Stimulated activated CD4-positive, alpha-beta T cell treated with anti-CD3 and anti-CD28 coated beads, Interleukin-1b, Interleukin-23, amount 100 ng/mL, for 48 hours (primary cell): ENCODE data around the gene FNDC3A.
"Not testable (repeated sequence)": the region's sequence is repeated elsewhere in the genome, so short reads cannot be mapped to it uniquely, and the experiment has no call there.

ENCODE experiments used
- DNase-seq: peaks from one replicate; pipeline ENCODE4 v3.0.0-alpha.2; 2020

The FNDC3A gene

DNA sequence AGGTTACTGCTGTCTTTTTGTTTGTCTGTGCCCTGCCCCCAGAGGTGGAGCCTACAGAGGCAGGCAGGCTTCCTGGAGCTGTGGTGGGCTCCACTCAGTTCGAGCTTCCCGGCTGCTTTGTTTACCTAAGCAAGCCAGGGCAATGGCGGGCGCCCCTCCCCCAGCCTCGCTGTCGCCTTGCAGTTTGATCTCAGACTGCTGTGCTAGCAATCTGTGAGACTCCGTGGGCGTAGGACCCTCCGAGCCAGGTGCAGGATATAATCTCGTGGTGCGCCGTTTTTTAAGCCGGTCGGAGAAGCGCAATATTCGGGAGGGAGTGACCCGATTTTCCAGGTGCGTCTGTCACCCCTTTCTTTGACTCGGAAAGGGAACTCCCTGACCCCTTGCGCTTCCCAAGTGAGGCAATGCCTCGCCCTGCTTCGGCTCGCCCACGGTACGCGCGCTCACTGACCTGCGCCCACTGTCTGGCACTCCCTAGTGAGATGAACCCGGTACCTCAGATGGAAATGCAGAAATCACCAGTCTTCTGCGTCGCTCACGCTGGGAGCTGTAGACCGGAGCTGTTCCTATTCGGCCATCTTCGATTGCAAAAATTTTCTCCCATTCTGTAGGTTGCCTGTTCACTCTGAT lies 182.4 kb downstream of the FNDC3A start:
- DNase-seq: not testable (repeated sequence)

DNA sequence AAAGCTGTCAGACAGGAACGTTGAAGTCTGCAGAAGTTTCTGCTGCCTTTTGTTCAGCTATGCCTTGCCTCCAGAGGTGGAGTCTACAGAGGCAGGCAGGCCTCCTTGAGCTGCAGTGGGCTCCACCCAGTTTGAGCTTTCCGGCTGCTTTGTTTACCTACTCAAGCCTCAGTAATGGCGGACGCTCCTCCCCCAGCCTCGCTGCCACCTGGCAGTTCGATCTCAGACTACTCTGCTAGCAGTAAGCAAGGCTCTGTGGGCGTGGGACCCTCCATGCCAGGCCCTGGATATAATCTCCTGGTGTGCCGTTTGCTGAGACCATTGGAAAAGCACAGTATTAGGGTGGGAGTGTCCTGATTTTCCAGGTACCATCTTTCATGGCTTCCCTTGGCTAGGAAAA lies 187.4 kb downstream of the FNDC3A start:
- DNase-seq: not testable (repeated sequence)

DNA sequence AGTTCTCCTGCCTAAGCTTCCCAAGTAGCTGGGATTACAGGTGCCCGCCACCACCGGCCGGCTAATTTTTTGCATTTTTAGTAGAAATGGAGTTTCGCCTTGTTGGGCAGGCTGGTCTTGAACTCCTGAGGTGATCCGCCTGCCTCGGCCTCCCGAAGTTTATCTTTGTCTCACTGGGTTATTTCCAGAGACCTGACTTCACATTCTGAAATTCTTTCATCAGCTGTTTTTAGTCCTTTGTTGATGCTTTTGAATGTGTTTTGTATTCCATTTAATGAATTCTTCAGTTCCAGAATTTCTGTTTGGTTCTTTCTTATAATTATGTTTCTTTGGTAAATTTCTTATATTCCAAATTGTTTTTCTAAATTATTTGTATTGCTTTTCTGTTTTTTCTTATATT lies 189.0 kb downstream of the FNDC3A start:
- no peak for DNase-seq

DNA sequence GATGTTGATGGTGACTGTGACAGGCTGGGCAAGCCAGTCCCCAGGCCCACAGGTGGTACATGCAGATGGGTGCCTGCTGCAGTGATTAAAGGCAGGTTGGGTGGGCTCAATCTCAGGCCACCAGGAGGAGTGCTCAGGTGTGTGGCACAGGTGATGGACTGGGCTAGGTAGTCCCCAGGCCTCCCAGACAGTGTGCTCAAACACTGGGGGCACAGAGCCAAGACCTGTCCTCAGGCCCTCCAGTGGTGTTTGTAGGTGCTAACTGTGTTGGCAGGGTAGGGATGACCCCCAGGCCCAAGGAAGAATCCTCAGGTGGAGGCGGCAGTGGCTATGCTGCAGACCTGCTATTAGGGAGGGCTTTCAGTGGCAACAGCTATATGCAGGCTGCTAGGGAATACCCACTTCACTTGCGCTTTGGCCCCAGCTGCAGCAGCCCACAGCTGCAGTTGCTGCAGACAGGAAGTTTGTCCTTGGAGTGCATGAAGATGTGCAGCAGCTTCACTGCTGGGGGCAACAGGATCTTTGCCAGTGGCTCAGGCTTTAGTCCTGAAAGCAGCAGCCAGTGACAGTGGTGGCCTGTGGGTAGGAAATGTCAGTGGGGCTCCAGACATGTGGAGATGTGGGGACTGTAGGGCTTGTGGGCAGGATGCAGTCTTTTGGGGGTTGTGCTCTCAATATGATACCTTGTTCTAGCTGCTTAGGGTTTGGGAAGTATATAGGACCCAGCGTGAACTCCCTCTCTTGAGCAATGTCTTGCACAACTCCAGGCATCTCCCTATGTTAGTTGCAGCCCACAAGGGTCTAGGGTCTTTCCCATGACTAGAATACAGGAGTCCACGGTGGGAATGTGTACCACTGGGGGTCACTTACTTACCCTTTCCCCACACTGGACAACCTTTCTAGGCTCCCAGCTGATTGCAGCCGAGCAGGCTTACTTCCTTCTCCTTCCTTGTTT lies 190.4 kb downstream of the FNDC3A start:
- DNase-seq: no peak

DNA sequence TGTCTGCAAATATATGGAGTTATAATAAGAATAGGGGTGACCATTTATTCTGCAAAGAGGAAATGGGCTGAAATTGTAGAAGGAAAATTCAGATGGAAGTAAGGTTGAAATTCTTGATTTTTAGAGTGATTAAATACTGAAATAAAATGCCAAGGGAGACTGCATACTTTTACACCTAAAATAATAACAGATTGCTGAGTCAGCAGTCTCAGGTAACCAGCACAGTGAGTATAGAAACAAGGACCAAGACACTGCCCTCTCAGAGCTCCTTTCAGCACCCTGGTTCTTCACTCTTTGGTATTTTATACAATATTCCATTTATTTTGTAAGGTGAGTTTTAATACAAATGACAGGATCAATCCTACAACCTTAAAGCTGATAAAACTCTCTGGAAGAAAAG lies 195.6 kb downstream of the FNDC3A start:
- no peak for DNase-seq

DNA sequence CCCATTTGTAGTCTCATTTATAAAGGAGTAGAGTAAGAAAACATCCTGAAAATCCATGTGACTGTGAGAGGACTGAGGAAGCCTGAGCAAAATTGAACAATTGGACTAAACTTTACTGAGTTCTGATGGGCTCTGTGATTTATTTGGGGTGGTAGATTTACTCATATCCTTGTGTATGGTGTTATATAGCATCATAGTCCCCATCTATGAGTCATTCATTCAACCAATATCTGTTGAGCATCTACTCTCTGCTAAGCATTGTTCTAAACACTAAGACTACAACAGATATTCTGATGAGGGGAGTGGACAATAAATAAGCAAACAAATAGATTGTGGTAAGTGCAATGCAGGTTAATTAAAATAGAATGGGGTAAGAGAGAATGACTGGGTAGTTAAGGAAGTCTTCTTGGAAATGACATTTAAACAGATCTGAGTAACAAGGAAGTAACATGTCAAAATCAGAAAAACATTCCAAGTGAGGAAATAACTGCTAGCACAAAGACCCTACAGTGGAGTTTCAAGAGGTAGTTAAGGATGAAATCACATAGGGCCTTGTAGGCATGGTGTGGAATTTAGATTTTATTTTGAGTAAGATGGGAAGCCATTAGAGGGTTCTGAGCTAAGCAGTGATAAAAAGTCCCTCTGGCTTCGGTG lies 208.1 kb downstream of the FNDC3A start:
- DNase-seq: no peak

DNA sequence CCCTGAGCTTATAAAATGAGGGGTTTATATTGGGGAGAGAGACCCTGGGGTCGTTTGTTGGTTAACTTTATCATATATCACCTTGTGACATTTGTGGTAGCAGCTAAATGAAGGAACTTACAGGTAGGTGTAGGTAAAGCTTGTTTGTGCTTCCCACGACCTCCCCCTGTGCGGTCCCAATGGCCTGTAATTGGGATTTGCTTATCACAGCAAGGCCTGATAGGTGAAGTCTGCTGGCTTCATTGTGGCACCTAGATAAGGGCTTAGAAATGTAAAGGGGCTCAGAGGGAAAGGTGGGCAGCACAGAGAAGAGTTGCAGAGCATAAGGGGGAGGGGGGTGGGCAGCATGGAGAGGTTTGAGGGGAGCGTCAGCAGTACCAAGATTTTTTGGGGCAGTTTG lies 208.9 kb downstream of the FNDC3A start:
- no peak for DNase-seq

DNA sequence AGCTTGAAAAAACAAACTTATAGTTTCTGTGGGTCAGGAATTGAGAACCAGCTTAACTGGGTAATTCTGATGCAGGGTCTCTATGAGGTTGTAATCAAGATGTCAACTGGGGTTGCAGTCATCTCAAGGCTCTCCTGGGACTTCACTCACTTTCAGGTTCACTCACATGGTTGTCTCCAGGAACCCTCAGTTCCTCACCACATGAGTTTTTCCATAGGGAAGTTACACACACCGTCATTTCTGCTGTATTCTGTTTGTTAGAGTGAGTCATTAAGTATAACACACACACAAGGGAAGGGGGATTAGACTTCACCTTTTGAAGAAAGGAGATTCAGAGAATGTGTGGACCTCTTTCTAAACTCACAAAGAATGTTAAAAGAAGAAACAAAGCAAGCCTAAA lies 209.6 kb downstream of the FNDC3A start:
- no peak for DNase-seq

DNA sequence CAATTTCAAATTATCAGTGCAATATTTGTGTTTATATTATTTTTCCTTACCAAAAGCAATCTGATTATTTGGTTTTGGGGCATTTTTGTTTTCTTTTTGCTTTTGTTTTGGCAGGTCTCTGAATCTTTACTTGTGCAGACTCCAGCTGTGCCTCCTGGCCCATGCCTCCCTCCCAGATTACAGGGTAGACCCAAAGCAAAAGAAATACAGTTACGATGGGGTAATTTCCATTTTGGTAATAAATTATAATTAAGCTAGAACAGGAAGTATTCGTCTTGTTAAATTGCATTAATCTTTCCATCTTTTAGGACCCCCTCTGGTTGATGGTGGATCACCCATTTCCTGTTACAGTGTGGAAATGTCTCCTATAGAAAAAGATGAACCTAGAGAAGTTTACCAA lies 215.2 kb downstream of the FNDC3A start:
- no peak for DNase-seq

DNA sequence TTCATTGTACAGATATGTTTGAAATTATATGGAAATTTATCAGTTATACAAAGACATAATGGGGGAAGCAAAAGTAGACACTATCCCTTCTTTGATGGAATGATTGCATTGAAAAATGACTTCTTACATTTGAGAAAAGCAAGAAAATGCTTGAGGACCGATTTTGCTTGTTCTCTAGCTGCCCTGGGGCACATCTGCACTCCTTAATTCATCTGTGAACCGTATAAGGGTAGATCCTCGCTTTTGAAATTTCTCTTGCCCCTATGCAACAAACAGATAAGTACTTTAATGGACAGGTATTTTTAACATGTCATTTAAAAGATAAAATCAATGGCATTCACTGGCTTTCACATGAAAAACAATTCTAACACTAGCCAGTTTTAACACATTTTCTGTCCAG lies 230.9 kb downstream of the FNDC3A start:
- DNase-seq: no peak

DNA sequence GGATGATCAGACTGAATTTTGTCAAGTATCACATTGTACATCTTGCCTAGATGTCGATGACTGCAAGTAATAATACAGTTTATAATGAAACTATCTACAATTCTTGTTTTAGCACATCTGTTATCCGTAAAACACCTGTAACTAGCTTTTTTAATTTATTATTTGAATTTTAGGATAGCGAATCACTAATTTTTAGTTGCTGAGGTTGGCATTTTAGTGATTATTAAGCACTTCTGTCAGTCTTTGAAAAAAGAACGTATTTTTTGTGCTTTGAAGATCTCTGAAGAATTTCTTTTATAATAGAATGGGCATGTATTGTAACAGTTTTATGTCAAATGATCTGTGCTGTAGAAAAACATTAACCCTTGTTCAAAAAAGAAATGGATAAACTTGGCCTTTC lies 232.9 kb downstream of the FNDC3A start:
- DNase-seq: no peak

DNA sequence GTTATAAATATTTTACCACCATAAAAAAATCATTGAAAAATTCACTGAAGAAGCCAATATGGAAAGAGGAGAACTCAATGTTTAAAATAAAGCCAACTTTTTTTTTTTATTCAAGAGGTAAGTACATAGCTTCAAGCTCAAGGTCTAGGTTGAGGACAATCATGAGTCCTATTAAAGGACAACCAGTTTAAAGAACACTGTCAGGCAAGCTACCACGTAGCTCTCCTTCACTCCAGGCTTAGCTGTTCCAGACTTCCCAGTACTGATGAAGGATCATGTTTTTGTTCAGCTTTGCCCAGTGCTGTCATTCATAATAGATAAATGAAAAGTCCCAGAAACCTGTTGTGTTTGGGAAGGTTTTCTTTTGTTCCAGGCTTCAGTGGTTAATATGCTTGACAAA lies 234.4 kb downstream of the FNDC3A start:
- no peak for DNase-seq

DNA sequence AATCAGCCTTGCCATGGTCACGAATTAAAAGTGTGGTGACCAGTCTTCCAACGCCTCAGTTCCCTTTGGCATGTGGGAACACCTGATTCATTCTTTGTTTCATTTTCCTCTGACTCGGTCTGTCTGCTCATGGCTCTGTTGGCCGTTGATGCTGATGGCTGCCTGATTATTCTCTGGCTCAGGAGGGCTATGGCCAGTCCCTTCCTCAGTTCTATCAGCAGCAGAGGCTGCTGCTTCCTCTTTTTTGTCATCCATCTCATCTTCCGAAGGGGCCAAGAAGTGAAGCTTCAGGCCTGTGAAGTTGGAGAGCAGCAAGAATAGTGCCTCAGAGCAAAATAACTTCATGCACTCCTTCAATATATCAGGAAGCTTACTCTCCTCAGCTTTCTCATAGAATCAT lies 235.0 kb downstream of the FNDC3A start:
- DNase-seq: no peak

DNA sequence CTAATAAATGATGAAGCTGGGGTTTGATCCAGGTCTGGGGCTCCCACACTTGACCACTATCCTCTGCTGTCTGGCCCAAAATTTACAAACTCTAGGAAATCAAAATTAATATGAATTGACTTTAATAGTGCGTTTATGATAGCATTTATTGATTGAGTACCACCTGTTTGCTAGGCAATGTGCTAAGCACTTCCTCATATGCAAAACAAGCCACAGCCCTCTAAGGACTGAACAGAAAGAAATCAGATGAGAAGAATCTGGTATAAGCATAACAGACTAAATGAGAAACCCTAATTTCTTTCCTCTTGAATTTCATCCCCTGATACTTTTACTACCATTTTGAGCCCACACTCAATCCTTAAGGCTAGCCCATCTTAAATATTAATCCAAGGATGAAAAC lies 237.8 kb downstream of the FNDC3A start:
- no peak for DNase-seq

DNA sequence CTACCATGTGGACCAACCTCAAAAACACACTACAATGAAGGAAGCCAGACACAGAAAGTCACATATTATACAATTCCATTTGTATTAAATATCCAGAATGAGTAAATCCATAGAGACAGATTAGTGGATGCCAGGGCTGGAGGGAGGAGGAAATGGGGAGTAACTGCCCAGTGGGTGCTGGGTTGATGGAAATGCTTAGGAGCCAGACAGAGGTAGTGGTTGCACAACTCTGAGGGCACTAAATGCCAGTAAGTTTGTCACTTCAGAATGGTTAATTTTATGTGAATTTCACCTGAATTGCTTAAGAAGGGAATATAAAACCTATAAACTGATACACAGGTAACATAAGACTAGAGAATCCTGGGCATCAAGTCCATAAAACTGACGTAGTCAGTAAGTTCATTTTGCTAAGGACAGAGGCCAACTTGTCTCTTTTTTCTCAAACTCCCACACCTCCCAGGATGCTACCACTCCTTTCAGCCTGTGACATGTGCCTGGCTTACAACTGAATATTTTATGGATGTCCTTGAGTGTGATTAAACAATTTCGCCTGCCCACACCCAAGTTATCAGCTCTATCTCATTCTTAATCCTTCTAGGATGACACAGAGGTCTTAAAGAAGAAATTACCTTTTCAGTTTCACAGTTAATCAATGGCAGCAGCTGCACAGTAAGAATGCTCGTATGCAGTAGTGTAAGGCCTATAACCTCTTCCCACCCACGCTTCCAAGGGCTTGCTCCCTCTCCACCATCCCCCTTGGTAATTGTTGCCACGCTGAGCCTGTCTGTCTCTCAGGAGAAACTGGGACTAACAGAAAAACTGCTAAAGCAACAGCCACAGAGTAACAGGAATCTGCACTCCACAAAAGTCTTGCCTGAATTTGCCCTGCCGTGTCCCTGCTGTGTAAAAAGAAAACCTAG lies 238.5 kb downstream of the FNDC3A start:
- no peak for DNase-seq

DNA sequence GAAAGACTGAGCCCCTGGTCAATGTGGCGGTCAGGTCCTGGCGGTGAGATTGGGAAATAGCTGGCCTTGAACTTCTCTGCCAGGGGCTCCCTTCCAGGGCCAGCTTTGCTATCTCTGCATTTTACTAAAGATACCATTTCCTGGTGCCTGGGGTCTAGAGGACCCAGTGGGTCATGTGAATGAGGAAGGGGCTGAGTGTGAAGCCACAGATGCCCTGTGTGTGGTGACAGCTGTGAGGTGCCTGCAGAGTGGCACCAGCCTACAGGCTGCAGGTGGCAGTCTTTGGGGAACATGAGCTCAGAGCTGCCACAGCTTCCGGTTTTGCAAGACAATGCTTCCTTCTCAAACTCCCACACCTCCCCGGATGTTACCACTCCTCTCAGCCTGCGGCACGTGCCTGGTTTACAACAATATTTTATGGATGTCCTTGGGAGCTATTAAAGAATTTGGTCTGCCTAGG lies 239.2 kb downstream of the FNDC3A start:
- peak; percentile 50 for DNase-seq

DNA sequence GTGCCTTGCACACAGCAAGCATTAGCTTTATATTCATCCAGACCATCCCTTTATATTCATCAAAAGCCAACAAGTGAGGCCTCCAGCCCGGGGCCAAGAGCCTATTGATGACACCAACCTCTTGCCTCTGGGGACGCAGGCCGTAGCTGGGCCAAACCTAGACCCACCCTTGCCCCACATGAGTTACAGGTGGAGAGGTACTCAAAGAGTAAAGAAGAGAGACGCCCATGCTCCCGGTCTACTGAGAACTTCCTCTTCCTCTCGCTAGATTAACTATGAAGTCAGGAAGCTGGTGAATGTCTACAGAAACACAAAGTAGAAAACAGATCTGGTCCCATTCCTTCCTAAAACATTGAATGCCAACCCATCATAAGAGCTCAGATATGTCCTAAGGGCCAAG lies 240.6 kb downstream of the FNDC3A start:
- DNase-seq: no peak

DNA sequence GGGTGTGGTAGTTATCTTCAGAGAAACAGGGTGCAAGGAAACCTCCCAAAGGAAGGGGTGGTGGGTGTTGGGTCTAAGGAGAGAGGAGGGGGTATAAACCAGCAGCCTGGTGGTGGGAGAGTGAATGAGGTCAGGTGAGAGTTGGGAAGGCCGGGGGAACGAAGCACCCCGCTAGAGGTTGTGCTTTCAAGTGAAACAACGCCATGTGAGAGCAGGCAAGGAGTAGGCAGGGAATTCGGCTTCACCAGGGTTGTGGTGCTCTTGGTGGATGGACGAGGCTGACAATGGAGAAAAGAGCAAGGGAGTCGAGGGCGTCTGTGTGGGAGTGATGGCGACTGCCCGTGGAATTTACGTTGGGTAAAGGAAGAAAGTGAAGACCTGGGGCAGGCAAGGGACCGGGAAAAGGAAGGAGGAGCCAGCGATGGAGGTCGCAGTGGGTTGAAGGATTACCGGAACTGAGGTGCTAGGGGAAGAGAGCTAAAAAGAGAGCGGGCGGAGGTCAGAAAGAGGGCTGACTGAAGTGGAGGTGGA lies 242.3 kb downstream of the FNDC3A start:
- no peak for DNase-seq

DNA sequence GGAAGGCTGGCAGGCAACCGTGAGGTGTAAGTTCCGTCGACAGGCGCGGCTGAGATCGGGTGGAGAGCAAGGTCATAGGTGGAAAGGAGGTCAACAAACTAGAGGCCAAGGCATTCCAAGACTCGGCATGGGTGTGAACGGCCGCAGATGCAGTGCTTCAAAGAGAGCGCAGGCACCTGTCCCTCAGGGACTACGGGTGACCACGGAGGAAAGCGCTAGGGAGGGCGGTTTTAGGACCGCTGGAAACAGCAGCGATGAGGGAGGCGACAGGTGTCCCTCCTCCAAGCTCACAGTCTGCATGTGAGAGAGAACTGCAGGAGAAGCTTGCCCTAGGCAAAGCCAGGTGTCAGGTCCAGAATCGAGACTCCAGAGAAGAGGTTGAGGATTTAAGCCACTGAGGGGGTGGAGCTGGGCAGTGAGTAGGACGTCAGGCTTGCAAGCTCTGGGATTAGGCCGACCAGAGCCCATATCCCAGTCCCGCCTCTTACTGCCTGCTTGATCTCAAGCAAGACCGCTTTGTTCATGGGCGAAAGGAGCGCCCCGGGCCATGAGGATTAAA lies 242.9 kb downstream of the FNDC3A start:
- no peak for DNase-seq

DNA sequence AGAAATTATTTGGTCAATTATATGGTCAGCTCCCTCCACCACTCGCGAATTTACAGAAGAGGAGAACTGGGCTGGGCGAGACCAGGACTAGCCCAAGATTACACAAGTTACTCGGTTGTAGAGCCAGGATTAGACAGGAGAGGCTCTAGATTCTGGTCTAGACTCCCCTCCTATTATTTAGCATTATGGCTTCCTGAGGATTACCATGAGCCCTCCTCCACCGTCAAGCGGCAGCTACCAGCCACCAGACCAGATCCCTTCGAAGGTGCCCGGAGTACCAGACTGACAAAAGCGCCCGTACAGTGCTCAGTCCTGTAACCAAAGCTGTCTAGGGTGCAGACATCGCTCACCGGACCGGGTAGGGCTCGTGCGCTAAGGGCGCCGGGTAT lies 243.9 kb downstream of the FNDC3A start:
- DNase-seq: no peak

DNA sequence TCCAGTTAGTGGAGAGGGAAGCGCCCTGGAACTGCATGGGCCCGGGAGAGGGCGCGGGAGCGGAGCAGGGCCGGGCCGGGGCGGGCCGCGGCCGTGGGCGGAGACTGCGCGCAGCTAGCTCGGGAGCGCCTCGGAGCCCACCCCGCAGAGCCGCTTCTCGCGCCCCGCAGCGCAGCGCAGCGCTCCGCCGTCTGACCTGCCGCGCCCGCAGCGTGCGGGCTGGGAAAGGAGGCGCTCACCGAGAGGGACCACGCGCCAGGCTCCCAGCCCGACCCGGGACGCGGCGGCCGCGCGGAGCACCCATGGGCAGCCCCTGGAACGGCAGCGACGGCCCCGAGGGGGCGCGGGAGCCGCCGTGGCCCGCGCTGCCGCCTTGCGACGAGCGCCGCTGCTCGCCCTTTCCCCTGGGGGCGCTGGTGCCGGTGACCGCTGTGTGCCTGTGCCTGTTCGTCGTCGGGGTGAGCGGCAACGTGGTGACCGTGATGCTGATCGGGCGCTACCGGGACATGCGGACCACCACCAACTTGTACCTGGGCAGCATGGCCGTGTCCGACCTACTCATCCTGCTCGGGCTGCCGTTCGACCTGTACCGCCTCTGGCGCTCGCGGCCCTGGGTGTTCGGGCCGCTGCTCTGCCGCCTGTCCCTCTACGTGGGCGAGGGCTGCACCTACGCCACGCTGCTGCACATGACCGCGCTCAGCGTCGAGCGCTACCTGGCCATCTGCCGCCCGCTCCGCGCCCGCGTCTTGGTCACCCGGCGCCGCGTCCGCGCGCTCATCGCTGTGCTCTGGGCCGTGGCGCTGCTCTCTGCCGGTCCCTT lies 244.5 kb downstream of the FNDC3A start, which contains the start of gene MLNR:
Gene MLNR (plus strand): TSS at position 303 of the 820 bp plus-strand sequence. CDS start 0 bp downstream, at position 303.
- peak; percentile 44 for DNase-seq
